Glomerular visceral epithelial cell (primary cell): Measurements from ENCODE around the gene BAZ1A.
A peak's percentile ranks its signal among the peaks of the same experiment; 100 is the strongest.

Experiments
- DNase-seq: peaks from one replicate; pipeline ENCODE4 v3.0.0-alpha.2; 2016; ENCODE audit errors: extremely low spot score

Gene BAZ1A, protein sequence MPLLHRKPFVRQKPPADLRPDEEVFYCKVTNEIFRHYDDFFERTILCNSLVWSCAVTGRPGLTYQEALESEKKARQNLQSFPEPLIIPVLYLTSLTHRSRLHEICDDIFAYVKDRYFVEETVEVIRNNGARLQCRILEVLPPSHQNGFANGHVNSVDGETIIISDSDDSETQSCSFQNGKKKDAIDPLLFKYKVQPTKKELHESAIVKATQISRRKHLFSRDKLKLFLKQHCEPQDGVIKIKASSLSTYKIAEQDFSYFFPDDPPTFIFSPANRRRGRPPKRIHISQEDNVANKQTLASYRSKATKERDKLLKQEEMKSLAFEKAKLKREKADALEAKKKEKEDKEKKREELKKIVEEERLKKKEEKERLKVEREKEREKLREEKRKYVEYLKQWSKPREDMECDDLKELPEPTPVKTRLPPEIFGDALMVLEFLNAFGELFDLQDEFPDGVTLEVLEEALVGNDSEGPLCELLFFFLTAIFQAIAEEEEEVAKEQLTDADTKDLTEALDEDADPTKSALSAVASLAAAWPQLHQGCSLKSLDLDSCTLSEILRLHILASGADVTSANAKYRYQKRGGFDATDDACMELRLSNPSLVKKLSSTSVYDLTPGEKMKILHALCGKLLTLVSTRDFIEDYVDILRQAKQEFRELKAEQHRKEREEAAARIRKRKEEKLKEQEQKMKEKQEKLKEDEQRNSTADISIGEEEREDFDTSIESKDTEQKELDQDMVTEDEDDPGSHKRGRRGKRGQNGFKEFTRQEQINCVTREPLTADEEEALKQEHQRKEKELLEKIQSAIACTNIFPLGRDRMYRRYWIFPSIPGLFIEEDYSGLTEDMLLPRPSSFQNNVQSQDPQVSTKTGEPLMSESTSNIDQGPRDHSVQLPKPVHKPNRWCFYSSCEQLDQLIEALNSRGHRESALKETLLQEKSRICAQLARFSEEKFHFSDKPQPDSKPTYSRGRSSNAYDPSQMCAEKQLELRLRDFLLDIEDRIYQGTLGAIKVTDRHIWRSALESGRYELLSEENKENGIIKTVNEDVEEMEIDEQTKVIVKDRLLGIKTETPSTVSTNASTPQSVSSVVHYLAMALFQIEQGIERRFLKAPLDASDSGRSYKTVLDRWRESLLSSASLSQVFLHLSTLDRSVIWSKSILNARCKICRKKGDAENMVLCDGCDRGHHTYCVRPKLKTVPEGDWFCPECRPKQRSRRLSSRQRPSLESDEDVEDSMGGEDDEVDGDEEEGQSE (N-terminal part only)

DNA sequence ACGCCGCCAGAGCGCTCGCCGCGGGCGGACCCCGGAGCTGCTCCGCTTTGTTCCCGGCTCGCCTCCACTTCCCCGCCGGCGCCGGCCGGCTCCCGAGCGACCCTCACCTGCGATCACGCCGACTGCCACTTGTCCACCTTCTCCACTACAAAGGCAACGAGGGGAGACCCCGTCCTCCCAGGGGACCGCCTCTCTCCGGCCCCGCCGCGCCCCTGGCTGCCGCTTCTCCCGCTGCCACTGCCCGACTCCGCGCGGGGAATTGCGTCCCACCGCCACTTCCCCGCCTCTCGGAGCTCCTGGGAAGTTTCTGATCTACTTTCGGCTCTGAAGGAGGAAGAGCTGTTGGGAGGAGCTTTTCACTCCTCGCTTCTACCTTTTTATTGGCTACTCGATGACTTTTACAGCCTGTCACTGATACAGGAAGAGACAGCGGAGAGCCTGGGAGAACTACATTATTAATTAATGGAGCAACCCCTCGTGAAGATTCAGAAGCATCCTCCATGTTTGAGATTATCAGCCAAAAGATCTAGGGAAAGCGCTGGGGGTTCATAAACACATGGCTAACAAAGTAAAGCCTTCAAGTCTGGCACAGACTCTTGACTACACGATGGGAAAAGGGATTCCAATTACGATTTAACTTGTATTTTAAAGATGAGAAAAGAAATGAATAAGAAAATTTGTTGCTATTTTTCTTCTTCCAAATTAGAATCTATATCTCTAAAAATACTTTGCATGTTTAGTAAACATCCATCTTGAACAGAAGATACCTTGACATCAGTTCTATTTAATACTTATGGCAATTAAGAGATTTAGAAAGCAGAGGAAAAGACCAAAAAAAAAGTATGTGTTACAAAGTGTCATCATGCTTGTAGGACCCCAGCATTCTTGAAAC is at the start of gene BAZ1A:
BAZ1A (minus strand) TSS at position 330 of the 892 bp plus-strand sequence. CDS start 756 bp downstream, outside the sequence.
- peak; percentile 93 for DNase-seq

DNA sequence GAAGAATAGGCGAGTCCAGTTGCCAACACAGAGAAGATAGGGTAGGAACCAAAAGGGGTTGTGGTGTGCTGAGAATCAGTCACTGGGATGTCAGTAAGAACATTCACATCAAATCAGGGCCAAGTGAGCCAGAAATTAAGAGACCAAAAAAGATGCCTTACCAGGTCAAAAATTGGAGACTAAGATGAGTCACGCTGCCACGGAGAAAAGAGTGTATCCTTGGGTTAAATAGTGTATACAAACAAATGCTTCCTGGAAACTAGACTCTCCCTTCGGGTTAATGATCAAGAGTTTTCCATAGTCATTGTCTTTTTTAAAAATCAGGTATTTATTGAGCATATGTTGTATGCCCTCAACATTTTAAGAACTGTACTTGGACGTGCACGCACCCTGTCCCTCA is 45.2 kb upstream of the BAZ1A start:
- DNase-seq, result no peak

DNA sequence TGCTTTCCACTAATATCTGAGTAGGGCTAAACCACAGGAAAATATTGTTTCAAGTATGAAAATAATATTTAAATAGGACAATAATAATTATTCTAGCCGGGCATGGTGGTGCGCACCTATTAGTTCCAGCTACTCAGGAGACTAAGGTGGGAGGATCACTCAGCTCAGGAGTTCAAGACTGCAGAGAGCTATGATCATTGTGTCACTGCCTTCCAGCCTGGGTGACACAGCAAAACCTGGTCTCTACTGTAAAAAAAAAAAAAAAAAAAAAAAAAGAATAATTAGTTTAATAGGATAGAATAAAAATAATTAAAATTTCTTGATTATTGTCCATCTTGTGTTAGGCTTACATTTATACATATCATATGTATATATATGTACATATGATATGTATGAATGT is 38.5 kb upstream of the BAZ1A start:
- DNase-seq, result no peak

DNA sequence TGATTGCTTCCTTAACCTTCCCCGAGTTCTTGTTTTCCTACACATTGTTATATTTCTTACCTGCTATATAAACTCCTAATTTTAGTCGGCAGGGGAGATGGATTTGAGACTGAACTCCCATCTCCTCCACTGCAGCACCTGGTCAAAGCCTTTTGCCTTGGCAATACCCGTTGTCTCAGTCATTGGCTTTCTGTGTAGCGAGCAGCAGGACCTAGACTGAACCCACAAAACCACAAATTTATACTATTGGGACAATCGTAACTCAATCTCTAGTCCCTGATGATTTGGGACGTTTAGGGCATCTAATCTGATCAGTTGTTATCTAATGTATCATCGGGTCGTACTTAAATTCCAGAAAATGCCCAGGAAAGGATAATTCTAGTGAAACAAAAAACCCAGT is 37.8 kb upstream of the BAZ1A start:
- DNase-seq, result no peak

DNA sequence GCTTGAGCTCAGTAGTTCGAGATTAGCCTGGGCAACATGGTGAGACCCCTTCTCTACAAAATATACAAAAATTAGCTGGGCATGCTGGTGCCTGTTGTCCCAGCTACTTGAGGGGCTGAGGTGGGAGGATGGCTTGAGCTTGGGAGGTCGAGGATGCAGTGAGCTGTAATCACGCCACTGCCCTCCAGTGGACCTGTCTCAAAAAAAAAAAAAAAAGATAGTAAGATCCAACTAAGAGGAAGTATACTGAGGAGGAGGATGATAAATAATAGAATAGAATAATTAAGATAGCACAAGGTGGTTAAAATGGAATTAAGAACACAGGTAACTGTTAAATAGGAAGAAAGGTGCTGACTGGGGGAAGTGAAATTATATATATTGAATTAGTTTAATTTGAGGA is 37.0 kb upstream of the BAZ1A start:
- peak; percentile 4 for DNase-seq

DNA sequence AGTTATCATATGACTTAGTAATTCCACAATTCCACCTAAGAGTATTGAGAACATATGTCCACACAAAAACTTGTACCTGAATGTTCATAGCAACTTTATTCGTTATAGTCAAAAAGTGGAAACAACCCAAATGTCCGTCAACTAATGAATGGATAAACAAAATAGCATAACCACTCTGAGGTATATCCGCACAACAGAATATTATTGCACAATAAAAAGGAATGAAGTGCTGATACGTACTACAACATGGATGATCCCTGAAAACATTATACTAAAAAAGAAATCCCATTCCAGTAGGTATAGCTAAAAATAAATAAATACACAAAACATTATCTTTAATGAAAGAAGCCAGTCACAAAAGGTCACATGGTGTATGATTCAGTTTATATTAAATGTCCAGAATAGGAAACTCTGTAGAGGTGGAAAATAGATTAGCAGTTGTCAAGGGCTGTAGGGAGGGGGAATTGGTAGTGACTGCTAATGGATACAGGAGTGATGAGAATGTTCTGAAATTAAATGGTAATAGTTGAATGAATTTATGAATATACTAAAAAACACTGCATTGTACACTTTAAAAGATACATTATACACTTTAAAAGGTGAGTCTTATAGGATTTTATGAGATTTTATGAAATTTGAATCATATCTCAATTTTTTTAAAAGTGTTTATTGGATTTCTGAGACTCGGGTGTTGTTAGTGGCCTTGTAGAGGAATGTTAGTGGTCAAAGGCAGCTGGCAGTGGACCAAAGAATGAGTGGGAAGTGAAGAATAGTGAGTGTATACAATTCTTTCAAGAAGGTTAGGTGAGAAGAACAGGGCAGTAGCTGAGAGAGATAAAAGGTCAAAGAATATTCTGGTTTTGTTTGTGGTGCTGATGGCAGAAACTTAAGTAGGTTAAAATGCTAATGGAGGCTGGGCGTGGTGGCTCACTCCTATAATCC is 36.3 kb upstream of the BAZ1A start:
- peak; percentile 66 for DNase-seq

DNA sequence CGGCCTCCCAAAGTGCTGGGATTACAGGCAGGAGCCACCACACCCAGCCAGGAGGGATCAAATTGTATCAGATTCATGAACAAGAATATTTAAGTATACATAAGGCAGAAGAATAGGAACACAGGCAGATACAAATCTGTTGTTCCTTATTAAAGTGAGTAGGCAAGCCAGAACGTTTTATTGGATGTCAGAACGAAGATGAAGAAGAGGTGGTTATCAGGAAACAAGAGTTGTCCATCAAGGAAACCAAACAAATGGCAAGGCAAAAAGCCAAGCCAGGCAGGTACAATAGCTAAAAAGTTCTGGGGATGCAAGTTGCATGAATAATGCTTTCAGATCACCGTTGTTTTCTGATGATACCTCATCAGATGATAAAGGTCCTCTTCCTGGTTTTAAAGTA is 31.1 kb upstream of the BAZ1A start:
- no peak for DNase-seq

DNA sequence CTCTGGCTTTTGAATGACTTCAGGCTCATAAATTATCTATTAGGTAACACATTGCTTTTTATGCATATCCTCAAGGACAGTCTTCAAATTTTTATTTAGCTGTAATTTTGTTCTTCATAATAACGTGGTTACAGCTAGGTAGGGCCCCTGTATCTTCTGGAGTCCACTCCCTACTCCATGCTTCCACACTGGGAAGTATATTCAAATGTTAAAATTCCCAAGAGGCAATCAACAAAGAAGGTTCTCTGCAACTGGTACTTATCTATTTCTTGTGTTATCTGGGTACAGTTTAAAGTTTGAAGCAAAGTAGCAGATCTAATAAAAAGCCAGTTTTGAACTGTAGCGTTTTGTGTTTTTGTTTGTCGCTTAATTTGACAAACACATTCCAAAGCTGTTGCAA is 20.1 kb upstream of the BAZ1A start:
- DNase-seq, result no peak

DNA sequence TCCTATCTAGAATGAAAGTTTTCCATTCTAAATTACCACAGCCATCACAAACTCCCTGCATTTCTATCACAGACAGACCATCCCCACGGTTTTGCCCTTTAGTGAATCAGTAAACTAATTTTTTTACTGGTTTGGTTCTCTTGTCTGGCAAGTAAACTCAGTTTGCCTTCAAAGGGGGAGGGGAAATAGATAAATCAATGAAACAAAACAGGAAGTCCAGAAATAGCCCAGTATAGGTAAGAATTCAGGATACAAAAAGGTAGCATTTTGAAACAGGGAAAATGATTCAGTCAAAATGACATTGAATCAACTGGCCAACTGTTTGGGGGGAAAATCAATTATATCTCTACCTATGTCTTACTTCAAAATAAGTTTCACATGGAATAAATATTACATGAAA is 15.8 kb upstream of the BAZ1A start:
- DNase-seq, result no peak

DNA sequence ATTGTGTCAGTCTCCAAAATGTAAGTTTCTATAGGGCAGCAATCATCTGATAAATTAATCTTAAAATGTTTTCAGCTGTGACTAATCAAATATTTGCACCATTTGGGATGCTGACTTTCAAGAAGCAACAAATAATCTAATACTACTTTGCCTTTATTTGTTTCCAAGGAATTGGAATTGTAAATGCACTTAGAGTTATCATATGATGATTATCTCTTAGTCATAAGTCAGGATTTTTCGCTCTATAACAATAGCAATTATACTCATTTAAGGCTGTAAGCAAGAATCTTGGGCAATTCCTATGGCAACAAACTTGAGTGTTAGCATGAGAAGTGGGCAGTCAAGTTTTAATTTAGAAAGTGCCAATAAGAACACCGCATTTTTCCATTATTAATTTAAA is 13.0 kb upstream of the BAZ1A start:
- DNase-seq, result no peak

DNA sequence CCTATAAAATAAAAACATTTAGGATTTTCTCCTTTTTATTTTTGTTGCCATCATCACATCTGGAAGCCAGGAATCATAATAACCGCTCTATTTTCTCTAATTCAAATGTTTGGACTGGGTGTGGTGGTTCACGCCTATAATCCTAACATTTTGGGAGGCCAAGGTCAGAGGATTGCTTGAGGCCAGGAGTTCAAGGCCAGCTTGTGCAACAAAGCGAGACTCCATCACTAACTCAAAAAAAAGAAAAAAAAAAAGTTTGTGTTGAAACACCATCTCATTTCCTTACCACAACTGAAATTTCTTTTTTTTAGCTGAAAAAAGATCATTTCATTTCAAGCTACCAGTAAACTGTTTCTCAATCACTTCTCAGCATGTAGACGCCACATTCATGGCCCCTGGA is 8.8 kb upstream of the BAZ1A start:
- no peak for DNase-seq

DNA sequence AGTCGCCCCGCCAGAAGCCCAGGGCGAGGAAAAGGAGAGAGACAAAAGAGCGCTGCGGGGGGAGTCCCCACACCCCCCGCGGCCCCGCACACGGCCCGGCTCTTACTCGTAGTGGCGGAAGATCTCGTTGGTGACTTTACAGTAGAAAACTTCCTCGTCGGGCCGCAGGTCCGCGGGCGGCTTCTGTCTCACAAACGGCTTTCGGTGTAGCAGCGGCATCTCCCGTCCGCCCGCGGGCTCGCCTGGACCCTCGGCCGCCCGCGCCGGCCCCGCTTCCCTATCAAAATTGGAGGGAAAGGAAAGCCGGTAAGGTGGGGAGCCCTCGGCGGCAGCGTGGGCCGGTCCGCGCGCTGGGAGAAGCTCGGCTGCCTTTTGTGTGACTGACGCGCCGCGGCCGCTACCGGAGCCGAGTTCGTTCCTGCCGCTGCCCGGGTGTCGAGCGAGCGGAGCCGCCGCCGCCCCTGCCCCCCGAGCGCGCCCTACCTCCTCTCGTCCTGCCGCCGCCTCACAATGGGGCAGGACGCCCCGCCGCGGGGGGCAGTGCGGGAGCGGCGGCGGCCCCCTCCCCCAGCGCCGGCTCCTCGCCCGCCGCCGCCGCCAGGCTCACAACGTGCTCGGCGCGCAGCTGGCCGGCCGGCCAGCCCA is 652 bp downstream of the BAZ1A start:
- peak; percentile 48 for DNase-seq

DNA sequence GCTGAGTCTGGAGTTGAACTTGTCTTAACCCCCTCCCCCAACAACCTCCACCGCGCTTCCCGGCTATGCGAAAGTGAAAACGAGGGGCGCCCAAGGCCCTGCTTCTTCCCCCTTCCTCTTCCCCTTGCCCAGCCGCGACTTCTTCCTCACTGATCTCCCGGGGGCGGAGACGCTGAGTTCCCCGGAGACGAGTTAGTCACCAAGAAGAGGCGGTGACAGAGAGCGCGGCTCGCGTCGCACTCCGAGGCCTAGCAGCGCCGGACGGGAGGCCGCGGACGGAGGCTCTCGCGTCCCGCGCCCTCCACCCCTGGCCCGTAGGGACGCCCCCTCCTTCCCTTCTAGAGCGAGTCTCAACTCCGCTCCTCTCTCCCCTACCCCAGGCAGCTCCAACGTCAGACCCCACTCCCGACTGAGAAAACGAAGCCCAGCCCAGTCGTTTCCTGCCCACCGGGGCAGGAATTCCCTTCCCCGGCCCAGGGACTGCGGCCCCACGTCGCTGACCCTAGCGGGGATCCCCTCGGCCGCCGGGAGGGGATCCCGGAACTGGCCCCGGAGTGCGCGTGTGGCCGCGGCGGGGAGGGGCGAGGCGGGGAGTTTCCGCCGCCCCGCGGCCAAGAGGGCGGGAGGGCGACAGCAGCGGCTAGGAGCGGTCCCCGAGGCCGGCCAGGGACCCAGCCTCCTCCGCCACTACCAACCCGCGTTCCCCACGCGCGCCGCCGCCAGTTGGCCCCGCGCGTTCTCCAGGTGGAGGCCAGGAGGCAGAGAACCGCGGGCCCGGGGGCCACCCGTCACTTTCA is 1.4 kb downstream of the BAZ1A start:
- DNase-seq, result peak; percentile 81

DNA sequence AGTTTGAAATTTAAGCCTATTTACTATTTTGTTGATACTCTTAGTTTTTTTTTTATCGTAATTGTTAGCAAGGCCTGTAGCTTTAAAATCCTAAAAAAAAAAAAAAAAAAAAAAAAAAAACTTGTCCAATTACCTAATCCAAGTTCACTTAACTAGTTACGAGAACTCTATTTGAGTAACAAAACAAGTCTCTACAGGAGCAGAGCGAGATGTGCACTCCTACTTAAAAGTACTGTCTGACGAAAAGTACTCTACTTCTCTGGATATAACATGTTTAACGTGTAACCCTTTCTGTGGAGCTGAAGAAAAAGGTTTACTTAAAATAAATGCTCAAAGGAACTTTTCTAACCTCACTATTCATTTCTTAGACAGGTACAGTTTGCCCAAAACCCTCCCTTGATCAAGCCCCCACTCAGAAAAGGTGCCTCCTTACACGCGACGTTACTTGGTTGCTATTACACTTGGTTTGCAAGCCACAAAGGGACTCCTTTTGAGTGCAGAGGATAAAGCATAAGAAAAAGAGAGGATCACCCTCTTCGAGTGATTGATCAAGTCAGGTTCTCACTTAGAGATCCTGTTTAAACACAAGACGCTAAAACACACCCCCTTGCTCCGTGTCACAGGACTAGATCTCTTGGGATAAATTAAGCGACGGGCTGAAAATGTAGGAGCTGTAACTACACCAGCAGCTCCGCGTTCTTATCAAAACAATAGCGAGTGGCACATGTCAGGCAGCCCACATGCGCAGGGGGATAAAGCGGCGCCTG is 2.2 kb downstream of the BAZ1A start:
- peak; percentile 21 for DNase-seq

DNA sequence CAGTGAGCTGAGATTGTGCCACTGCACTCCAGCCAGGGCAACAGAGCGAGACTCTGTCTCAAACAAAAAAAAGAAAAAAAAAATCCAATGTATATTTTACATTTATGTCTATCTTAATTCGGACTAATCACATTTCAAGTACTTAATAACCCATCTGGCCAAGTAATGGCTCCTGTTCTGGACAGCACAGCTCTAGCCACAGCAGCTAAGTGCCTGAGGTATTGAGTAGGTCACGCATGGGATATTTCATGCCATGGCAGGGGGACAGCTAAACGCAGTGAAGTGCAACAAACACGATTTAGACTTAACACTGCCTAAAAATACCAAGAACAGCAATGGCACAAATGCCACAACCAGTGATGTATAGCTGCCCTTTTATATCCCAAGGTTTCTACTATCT is 8.0 kb downstream of the BAZ1A start:
- DNase-seq, result no peak

DNA sequence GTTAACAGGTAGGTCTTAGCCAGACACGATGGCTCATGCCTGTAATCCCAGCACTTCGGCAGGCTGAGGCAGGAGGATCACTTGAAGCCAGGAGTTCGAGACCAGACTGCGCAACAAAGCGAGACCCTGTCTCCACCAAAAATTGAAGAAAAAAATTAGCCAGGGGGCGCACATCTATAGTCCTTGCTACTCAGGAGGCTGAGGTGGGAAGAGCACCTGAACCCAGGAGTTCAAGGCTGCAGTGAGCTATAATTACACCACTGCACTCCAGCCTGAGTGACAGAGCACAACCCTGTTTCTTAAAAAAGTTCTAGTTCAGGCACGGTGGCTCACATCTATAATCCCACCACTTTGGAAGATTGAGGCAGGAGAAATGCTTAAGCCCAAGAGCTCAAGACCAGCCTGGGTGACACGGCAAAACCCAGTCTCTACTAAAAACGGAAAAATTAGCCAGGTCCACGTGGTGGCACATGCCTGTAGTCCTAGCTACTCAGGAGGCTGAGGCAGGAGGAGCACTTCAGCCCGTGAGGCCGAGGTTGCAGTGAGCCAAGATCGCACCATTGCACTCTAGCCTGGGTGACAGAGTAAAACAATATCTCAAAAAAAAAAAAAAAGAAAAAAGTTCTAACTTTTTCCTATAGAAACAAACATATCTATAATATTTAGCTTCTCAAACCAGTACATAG is 9.1 kb downstream of the BAZ1A start:
- no peak for DNase-seq

DNA sequence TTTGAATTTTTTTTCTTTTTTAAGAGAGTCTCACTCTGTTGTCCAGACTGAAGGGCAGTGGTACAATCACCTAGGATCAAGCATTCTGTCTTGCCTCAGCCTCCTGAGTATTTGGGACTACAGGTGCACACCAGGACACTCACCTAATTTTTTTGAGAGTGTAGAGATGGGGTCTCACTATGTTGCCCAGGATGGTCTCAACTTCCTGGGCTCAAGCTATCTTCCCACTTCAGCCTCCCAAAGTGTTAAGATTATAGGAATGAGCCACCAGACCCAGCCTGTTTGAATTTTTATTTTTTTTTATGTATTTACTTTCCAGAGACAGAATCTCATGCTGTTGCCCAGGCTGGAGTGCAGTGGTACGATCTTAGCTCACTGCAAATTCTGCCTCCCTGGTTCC is 11.3 kb downstream of the BAZ1A start:
- no peak for DNase-seq
